H1 (cell line): Measurements from ENCODE around the gene PSME4. TPM values are rescaled to one million over a fixed set of nuclear protein-coding genes. Genes with fewer than 3 reads are reported as not detected.
A peak's percentile ranks its signal among the peaks of the same experiment; 100 is the strongest.

Source experiments
- CTCF ChIA-PET: fragments of 300-600 bp; sonication (Branson Sonifier 250); formaldehyde crosslinking; loops from one replicate; lab custom pipeline; 2021; ENCODE audit not compliant: partially characterized antibody; lab: Charles Lee
- POLR2A ChIA-PET: fragments of 300-600 bp; sonication (Branson Sonifier 250); formaldehyde crosslinking; loops from one replicate; lab custom pipeline; 2021; ENCODE audit warnings: inconsistent platforms; ENCODE audit not compliant: partially characterized antibody; lab: Charles Lee
- DNase-seq, 2 experiments: peaks; one replicate each; pipeline versions ENCODE4 v3.0.0 to v3.0.0-alpha.2; 2010 to 2022; ENCODE audit warnings: low spot score in 2 of 2, low read depth in 1 of 2, mixed read lengths in 1 of 2
- FAIRE-seq: peaks from 2 replicates; lab custom pipeline; 2011; peaks lifted over from hg19 to GRCh38; lab: Jason Lieb, UNC
- H2AFZ ChIP-seq: 2 replicates; pipeline ENCODE4 v1.8.1; 2012; ENCODE audit warnings: low read length, inconsistent platforms
- H2AK5ac ChIP-seq: 2 replicates; pipeline ENCODE4 v1.6.1; 2013; ENCODE audit warnings: low read depth, low read length
- H2BK120ac ChIP-seq: replicated peaks from 2 replicates; pipeline ENCODE3; 2013; ENCODE audit warnings: low read depth, low read length, inconsistent platforms
- H2BK12ac ChIP-seq: 2 replicates; pipeline ENCODE4 v1.6.1; 2013; ENCODE audit warnings: low read depth, low read length
- H2BK15ac ChIP-seq: 2 replicates; pipeline ENCODE4 v1.6.1; 2013; ENCODE audit warnings: low read length
- H2BK20ac ChIP-seq: 2 replicates; pipeline ENCODE4 v1.6.1; 2013; ENCODE audit warnings: low read length
- H2BK5ac ChIP-seq: 2 replicates; pipeline ENCODE4 v1.6.1; 2013; ENCODE audit warnings: low read depth, low read length
- H3K14ac ChIP-seq: 2 replicates; pipeline ENCODE4 v1.6.1; 2013; ENCODE audit warnings: inconsistent platforms; ENCODE audit not compliant: insufficient read length
- H3K18ac ChIP-seq: 2 replicates; pipeline ENCODE4 v1.6.1; 2013; ENCODE audit warnings: low read length; ENCODE audit errors: extremely low read depth
- H3K23ac ChIP-seq: 2 replicates; pipeline ENCODE4 v1.6.1; 2013; ENCODE audit warnings: inconsistent platforms; ENCODE audit not compliant: insufficient read length
- H3K23me2 ChIP-seq: 2 replicates; pipeline ENCODE4 v1.6.1; 2013; ENCODE audit warnings: low read depth, low read length
- H3K27ac ChIP-seq: 2 replicates; pipeline ENCODE4 v1.6.1; 2011; ENCODE audit warnings: low read depth, low read length, inconsistent platforms
- H3K27me3 ChIP-seq, 4 experiments: replicated peaks in 1 of 4; 1 replicate in 1 of 4; 2 replicates in 3 of 4; pipeline versions ENCODE4 v1.6.1 to v1.8.1; 2011 to 2013; ENCODE audit warnings: low read length in 3 of 4, mild to moderate bottlenecking in 3 of 4, inconsistent platforms in 2 of 4, mixed read lengths in 2 of 4, moderate library complexity in 1 of 4; ENCODE audit not compliant: control insufficient read depth in 3 of 4, insufficient read depth in 3 of 4; ENCODE audit errors: extremely low read depth in 1 of 4
- H3K36me3 ChIP-seq, 4 experiments: 2 replicates each; pipeline versions ENCODE4 v1.6.1 to v1.8.1; 2011 to 2013; ENCODE audit warnings: mild to moderate bottlenecking in 4 of 4, low read length in 3 of 4, moderate library complexity in 2 of 4, control low read depth in 1 of 4, inconsistent platforms in 1 of 4; ENCODE audit not compliant: insufficient read depth in 4 of 4, control insufficient read depth in 2 of 4
- H3K4ac ChIP-seq: replicated peaks from 2 replicates; pipeline ENCODE3; 2013; ENCODE audit warnings: low read length, low read depth, mixed read lengths, inconsistent platforms; ENCODE audit not compliant: insufficient read length
- H3K4me1 ChIP-seq, 4 experiments: replicated peaks in 1 of 4; 1 replicate in 1 of 4; 2 replicates in 3 of 4; pipeline versions ENCODE4 v1.6.1 to v1.8.1; 2011 to 2013; ENCODE audit warnings: low read length in 3 of 4, inconsistent platforms in 2 of 4, mixed read lengths in 1 of 4; ENCODE audit not compliant: insufficient read depth in 4 of 4, control insufficient read depth in 3 of 4
- H3K4me2 ChIP-seq, 2 experiments: 2 replicates each; pipeline versions ENCODE4 v1.6.1 to v1.8.1; 2011 to 2013; ENCODE audit warnings: low read depth in 2 of 2, low read length in 2 of 2, control low read depth in 1 of 2, inconsistent platforms in 1 of 2, mild to moderate bottlenecking in 1 of 2; ENCODE audit not compliant: insufficient read depth in 1 of 2
- H3K4me3 ChIP-seq, 4 experiments: fragments of 200-600, 300-600 bp in 1 of 4; sonication (generic), shearing (Covaris generic), sonication (Bioruptor Twin) in 1 of 4; 2 replicates each; pipeline versions ENCODE4 v1.5.1 to v1.8.1; 2011 to 2016; ENCODE audit warnings: low read length in 4 of 4, low read depth in 3 of 4, control low read depth in 2 of 4, inconsistent platforms in 2 of 4, mild to moderate bottlenecking in 2 of 4, mixed read lengths in 1 of 4, moderate library complexity in 1 of 4; ENCODE audit not compliant: insufficient read depth in 2 of 4; ENCODE audit errors: extremely low read depth in 1 of 4
- H3K56ac ChIP-seq: replicated peaks from 2 replicates; pipeline ENCODE3; 2013; ENCODE audit warnings: low read depth, mild to moderate bottlenecking, mixed read lengths, low read length, inconsistent platforms; ENCODE audit not compliant: insufficient read length
- H3K79me1 ChIP-seq: 2 replicates; pipeline ENCODE4 v1.6.1; 2013; ENCODE audit warnings: low read depth, low read length, control low read depth
- H3K79me2 ChIP-seq, 2 experiments: 2 replicates each; pipeline versions ENCODE4 v1.6.1 to v1.8.1; 2012 to 2013; ENCODE audit warnings: low read length in 2 of 2, mild to moderate bottlenecking in 2 of 2, inconsistent platforms in 1 of 2; ENCODE audit not compliant: insufficient read depth in 2 of 2, control insufficient read depth in 1 of 2
- H3K9ac ChIP-seq, 4 experiments: replicated peaks in 1 of 4; 1 replicate in 1 of 4; 2 replicates in 3 of 4; pipeline versions ENCODE4 v1.6.1 to v1.8.1; 2011 to 2013; ENCODE audit warnings: low read depth in 3 of 4, low read length in 3 of 4, control low read depth in 2 of 4, mild to moderate bottlenecking in 2 of 4, moderate library complexity in 2 of 4, inconsistent platforms in 1 of 4; ENCODE audit errors: extremely low read depth in 1 of 4
- H3K9me3 ChIP-seq, 2 experiments: 2 replicates each; pipeline versions ENCODE4 v1.6.1 to v1.8.1; 2012 to 2013; ENCODE audit warnings: mild to moderate bottlenecking in 2 of 2, moderate library complexity in 2 of 2, control low read depth in 1 of 2, inconsistent platforms in 1 of 2, low read depth in 1 of 2, low read length in 1 of 2, mixed read lengths in 1 of 2; ENCODE audit not compliant: insufficient read depth in 2 of 2
- H4K20me1 ChIP-seq, 2 experiments: replicated peaks in 1 of 2; 2 replicates each; pipeline versions ENCODE3 to v1.8.1; 2011 to 2013; ENCODE audit warnings: inconsistent platforms in 2 of 2, low read length in 2 of 2, mild to moderate bottlenecking in 1 of 2; ENCODE audit not compliant: insufficient read depth in 2 of 2, control insufficient read depth in 1 of 2
- H4K5ac ChIP-seq: 2 replicates; pipeline ENCODE4 v1.6.1; 2013; ENCODE audit warnings: low read length, low read depth, mixed read lengths, inconsistent platforms; ENCODE audit not compliant: insufficient read length
- H4K8ac ChIP-seq: 2 replicates; pipeline ENCODE4 v1.8.0; 2013; ENCODE audit warnings: mild to moderate bottlenecking, moderate library complexity, low read length, inconsistent platforms; ENCODE audit not compliant: insufficient read depth; ENCODE audit errors: extremely low read depth
- H4K91ac ChIP-seq: replicated peaks from 2 replicates; pipeline ENCODE3; 2013; ENCODE audit warnings: low read length, mixed read lengths, inconsistent platforms; ENCODE audit not compliant: insufficient read length
- POLR2A ChIP-seq, 2 experiments: IDR thresholded peaks; 1 replicate in 1 of 2; 2 replicates in 1 of 2; pipeline ENCODE4 v1.6.1; 2011; ENCODE audit warnings: low read depth in 2 of 2, low read length in 2 of 2, mild to moderate bottlenecking in 2 of 2; ENCODE audit errors: control extremely low read depth in 1 of 2
- SIN3A ChIP-seq, 2 experiments: IDR thresholded peaks in 1 of 2; conservative IDR thresholded peaks in 1 of 2; 2 replicates each; pipeline ENCODE4 v1.6.1; 2011 to 2012; ENCODE audit warnings: low read length in 2 of 2, improper control_type of control experiment in 1 of 2, low read depth in 1 of 2, mild to moderate bottlenecking in 1 of 2
- WGBS, 2 experiments: shearing (Covaris generic) in 1 of 2; methylation state at CpG; one replicate each; pipeline versions ENCODE4 v1.1.6 to v1.1.7; 2013 to 2015; ENCODE audit warnings: low lambda C conversion rate in 2 of 2, mixed read lengths in 2 of 2, inconsistent platforms in 1 of 2, low coverage in 1 of 2, missing lambda C conversion rate in 1 of 2; ENCODE audit not compliant: insufficient replicate concordance in 2 of 2, insufficient coverage in 1 of 2, insufficient read length in 1 of 2; ENCODE audit errors: extremely low coverage in 1 of 2, missing lambda C conversion rate in 1 of 2; 5-methylcytosine and 5-hydroxymethylcytosine counted together
- polyA plus RNA-seq, 7 experiments: library from polyadenylated mRNA; depleted of rRNA in 3 of 7; stranded (reverse) in 5 of 7; unstranded in 2 of 7; fragments of >200 nt in 5 of 7; fragments of 200-250 nt in 2 of 7; gene quantifications; 1 replicate in 5 of 7; 2 replicates in 1 of 7; 4 replicates in 1 of 7; pipeline versions ENCODE4 v1.2.1 to v1.2.3, GENCODE V29; 2011 to 2013; ENCODE audit warnings: missing spikeins in 2 of 7, mixed read lengths in 2 of 7
- total RNA-seq: library from RNA; stranded (reverse); fragmentation: NEBNext Ultra II Directional; extraction: Animal tissue kit (Norgen Biotek cat#: 25700); gene quantifications from 2 replicates; pipeline ENCODE4 v1.2.1, GENCODE V29; 2021

The PSME4 gene
- total and polyA plus RNA-seq, 2 of the 8 experiments (the other 6 are each of a cell fraction or from before 2014, with no cell fraction given), result 42.2 to 116 TPM

DNA sequence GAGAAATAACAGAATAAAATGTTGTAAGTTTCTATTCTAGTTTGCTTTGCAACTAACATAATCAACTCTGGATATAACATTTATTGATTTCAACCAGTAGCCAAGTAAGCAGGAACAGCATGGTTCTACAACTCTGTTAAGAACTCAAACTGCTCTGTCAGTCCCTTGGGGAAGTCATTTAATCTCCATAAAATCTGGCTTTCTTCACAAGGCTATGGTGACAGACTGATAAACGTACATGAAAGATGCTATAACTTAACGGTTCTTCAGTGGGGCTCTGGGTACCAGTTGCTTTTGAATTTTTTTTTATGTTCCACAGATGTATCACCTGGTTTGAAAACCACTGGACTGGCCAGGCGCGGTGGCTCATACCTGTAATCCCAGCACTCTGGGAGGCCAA lies 10.3 kb downstream of the PSME4 start:
- Histone ChIP-seq H3K79me2 (peaks cover 13 to 98% of the 10 kb centered on the region in 2 experiments), H4K91ac (no peak overlapping the region), H3K4me2 (no peak overlapping the region; a peak in 1 of 4 replicates), H3K18ac (no peak overlapping the region), H2BK20ac (no peak overlapping the region), H3K27ac (no peak overlapping the region), H3K23me2 (no peaks in the 10 kb centered on the region; the same call in 1 of the 2 replicates), H3K4me3 (no peak overlapping the region), H3K4ac (no peak overlapping the region), H2BK120ac (no peak overlapping the region), H3K14ac (no peak overlapping the region), H3K9me3 (no peaks in the 10 kb centered on the region), H3K79me1 (peaks cover 5% of the 10 kb centered on the region; the same call in 1 of the 2 replicates), H3K23ac (no peak overlapping the region), H4K8ac (no peak overlapping the region), H3K9ac (no peak overlapping the region), H2AK5ac (no peak overlapping the region), H3K4me1 (peaks cover 1 to 19% (median 12%) of the 10 kb centered on the region in 4 experiments; a peak in 6 of 7 replicates), H2BK15ac (no peak overlapping the region), H2BK5ac (no peak overlapping the region), H2BK12ac (no peak overlapping the region), H2AFZ (no peak overlapping the region), H3K36me3 (no peaks in the 10 kb centered on the region), H4K5ac (no peak overlapping the region), H3K27me3 (no peaks in the 10 kb centered on the region), H3K56ac (no peak overlapping the region), H4K20me1 (peaks cover 8 to 9% of the 10 kb centered on the region in 2 experiments)
- ChIA-PET CTCF (no interaction called here), POLR2A (interaction anchor here (3.9 kb wide), 1 partner anchor 10 kb away, joined by 25 read pairs; the partner anchor contains the start of gene PSME4)
- WGBS, 2 experiments, result 72% methylated on average over 4 of the region's 4 CpGs; no CpG with 5 or more reads in 1 of the 2 experiments
- TF ChIP-seq SIN3A (conservative IDR thresholded peaks at IDR 0.05 in 1 of 2, IDR thresholded peaks at IDR 0.05 in 1 of 2; ENCODE audit: low read depth in 1 of 2, low read length in 2 of 2), result no peak
- 0 out of 3 replicates have a peak, but pooled peaks of 1 of the 2 experiments have one; percentile 22 for TF ChIP-seq POLR2A (IDR thresholded peaks at IDR 0.05; ENCODE audit: control extremely low read depth in 1 of 2, low read depth in 2 of 2, low read length in 2 of 2)
- FAIRE-seq (no peak), DNase-seq (no peak)
